CD4-positive, alpha-beta T cell (primary cell): Measurements from ENCODE around the gene TP53. TPM values are rescaled to one million over a fixed set of nuclear protein-coding genes. Genes with fewer than 3 reads are reported as not detected.

Experiments used
- ATAC-seq: fragments of 200-7000 bp; cut with Tn5 transposase; one replicate; pipeline ENCODE4 v1.10.0; 2022; ENCODE audit warnings: mild to moderate bottlenecking; ENCODE audit not compliant: poor library complexity
- CTCF ChIA-PET: fragments of 350-600 bp; sonication (Branson Sonifier 250); formaldehyde crosslinking; loops from one replicate; lab custom pipeline; 2021; ENCODE audit warnings: antibody characterized with exemption, inconsistent platforms; lab: Charles Lee
- POLR2A ChIA-PET: fragments of 350-600 bp; sonication (Branson Sonifier 250); formaldehyde crosslinking; loops from one replicate; lab custom pipeline; 2021; ENCODE audit warnings: antibody characterized with exemption, inconsistent platforms; lab: Charles Lee
- DNase-seq, 14 experiments: peaks; one replicate each; pipeline ENCODE4 v3.0.0-alpha.2; 2013 to 2020; ENCODE audit warnings: mixed read lengths in 2 of 14
- H3K27ac ChIP-seq, 2 donors: one replicate each; pipeline versions ENCODE4 v1.5.1 to v1.7.0; 2013; ENCODE audit warnings: low read length in 2 of 2, low read depth in 1 of 2, mild to moderate bottlenecking in 1 of 2
- H3K27me3 ChIP-seq, 2 experiments: 1 replicate in 1 of 2; 2 replicates in 1 of 2; pipeline versions ENCODE4 v1.6.1 to v1.7.0; 2013; ENCODE audit warnings: low read length in 2 of 2, control low read depth in 1 of 2, mild to moderate bottlenecking in 1 of 2, moderate library complexity in 1 of 2; ENCODE audit not compliant: insufficient read depth in 2 of 2, control insufficient read depth in 1 of 2
- H3K36me3 ChIP-seq: one replicate; pipeline ENCODE4 v1.6.1; 2013; ENCODE audit warnings: low read length, control low read depth; ENCODE audit not compliant: insufficient read depth
- H3K4me1 ChIP-seq: one replicate; pipeline ENCODE4 v1.6.1; 2013; ENCODE audit warnings: low read length, control low read depth; ENCODE audit not compliant: insufficient read depth
- H3K4me3 ChIP-seq: one replicate; pipeline ENCODE4 v1.5.1; 2013; ENCODE audit warnings: mild to moderate bottlenecking, low read length, moderate library complexity
- H3K9me3 ChIP-seq, 2 experiments: 1 replicate in 1 of 2; 2 replicates in 1 of 2; pipeline versions ENCODE4 v1.6.1 to v1.7.0; 2013; ENCODE audit warnings: low read length in 2 of 2, mild to moderate bottlenecking in 2 of 2, control low read depth in 1 of 2, moderate library complexity in 1 of 2; ENCODE audit not compliant: control insufficient read depth in 1 of 2, insufficient read depth in 1 of 2
- H3K27ac Mint-ChIP-seq: one replicate; pipeline ENCODE4 v1.8.0; 2020; ENCODE audit warnings: mixed read lengths
- H3K27me3 Mint-ChIP-seq: one replicate; pipeline ENCODE4 v1.8.0; 2021; ENCODE audit warnings: mixed read lengths
- H3K36me3 Mint-ChIP-seq: one replicate; pipeline ENCODE4 v1.8.0; 2021; ENCODE audit warnings: low read depth, mixed read lengths
- H3K4me1 Mint-ChIP-seq: one replicate; pipeline ENCODE4 v1.8.0; 2021; ENCODE audit warnings: low read depth, mixed read lengths
- H3K4me3 Mint-ChIP-seq: one replicate; pipeline ENCODE4 v1.8.0; 2020; ENCODE audit warnings: mild to moderate bottlenecking, mixed read lengths
- H3K9me3 Mint-ChIP-seq: one replicate; pipeline ENCODE4 v1.8.0; 2020; ENCODE audit warnings: mixed read lengths
- CTCF ChIP-seq: fragments of 200-600 bp; IDR thresholded peaks from one replicate; pipeline ENCODE4 v1.8.0; 2022; ENCODE audit warnings: antibody characterized with exemption, mild to moderate bottlenecking
- intact Hi-C, 2 experiments: fragments of 100-400 bp; cut with DNase I in 1 of 2; cut with micrococcal nuclease in 1 of 2; formaldehyde crosslinking; loops; one replicate each; pipeline versions ENCODE4 v1.15.1 to v1.9.0; 2023 to 2025; cut with DNase I, micrococcal nuclease
- total RNA-seq, 174 experiments: library from RNA in 2 of 174; stranded (reverse) in 2 of 174; gene quantifications; one replicate each; pipeline ENCODE4 v1.2.3 and lab custom pipeline; 2021 to 2026

The TP53 gene
- total RNA-seq, 2 experiments from 2014 or later = 25.8 to 26.0 TPM

GRCh38 chr17:7667656-7668406 lies 19.5 kb downstream of the TP53 start:
- Mint-ChIP-seq H3K27me3 (no peaks in the 10 kb centered on the region), H3K4me1 (no peaks in the 10 kb centered on the region), H3K9me3 (no peaks in the 10 kb centered on the region), H3K36me3 (peaks cover 54% of the 10 kb centered on the region), H3K4me3 (no peak overlapping the region), H3K27ac (no peak overlapping the region)
- CTCF ChIA-PET = interaction anchor here (0.6 kb wide), 1 partner anchor 438 kb away, joined by 5 read pairs; no protein-coding TSS in a partner anchor
- H3K4me1 ChIP-seq = no peaks in the 10 kb centered on the region
- no peak for TF ChIP-seq CTCF
- H3K36me3 ChIP-seq = peaks cover 59% of the 10 kb centered on the region
- H3K9me3 ChIP-seq = peaks cover 0 to under 1% of the 10 kb centered on the region in 2 experiments
- H3K27ac ChIP-seq = no peak overlapping the region
- DNase-seq = no peak
- H3K27me3 ChIP-seq = no peaks in the 10 kb centered on the region
- ATAC-seq = no peak
- POLR2A ChIA-PET = interaction anchor here (2.5 kb wide), 1 partner anchor 19 kb away, joined by 12 read pairs; the partner anchor contains the start of gene TP53
- no peak overlapping the region for H3K4me3 ChIP-seq
- intact Hi-C loops = no loop called here

GRCh38 chr17:7656958-7657609 lies 30.2 kb downstream of the TP53 start:
- ChIA-PET POLR2A (interaction anchor here (1.3 to 1.6 kb wide), 2 partner anchors 15 to 29 kb away, joined by 3 to 6 read pairs; partner anchors contain the start of gene SAT2), CTCF (no interaction called here)
- no peak overlapping the region for H3K4me3 ChIP-seq
- no peaks in the 10 kb centered on the region for H3K36me3 Mint-ChIP-seq
- H3K27me3 ChIP-seq = peaks cover 6 to 9% of the 10 kb centered on the region in 2 experiments
- H3K4me3 Mint-ChIP-seq = no peak overlapping the region
- no peak overlapping the region for H3K27ac Mint-ChIP-seq
- DNase-seq (no peak), ATAC-seq (no peak)
- no peak overlapping the region for H3K27ac ChIP-seq
- H3K4me1 ChIP-seq = no peaks in the 10 kb centered on the region
- H3K27me3 Mint-ChIP-seq = peaks cover 20% of the 10 kb centered on the region
- no peaks in the 10 kb centered on the region for H3K9me3 Mint-ChIP-seq
- H3K9me3 ChIP-seq = no peaks in the 10 kb centered on the region
- H3K4me1 Mint-ChIP-seq = peaks cover 7% of the 10 kb centered on the region
- intact Hi-C loops = no loop called here
- TF ChIP-seq CTCF = no peak
- H3K36me3 ChIP-seq = no peaks in the 10 kb centered on the region

GRCh38 chr17:7655541-7655840 lies 31.8 kb downstream of the TP53 start:
- no peak for ATAC-seq
- DNase-seq = no peak
- ChIA-PET CTCF (no interaction called here), POLR2A (interaction anchor here (1.2 kb wide), 1 partner anchor 28 kb away, joined by 3 read pairs; the partner anchor contains the start of gene SAT2)
- peaks cover 0 to 4% of the 10 kb centered on the region in 2 experiments for H3K9me3 ChIP-seq
- intact Hi-C loops = no loop called here
- Mint-ChIP-seq H3K9me3 (no peaks in the 10 kb centered on the region), H3K36me3 (no peaks in the 10 kb centered on the region), H3K4me3 (no peak overlapping the region), H3K27me3 (peaks cover 30% of the 10 kb centered on the region), H3K4me1 (peaks cover 14% of the 10 kb centered on the region), H3K27ac (no peak overlapping the region)
- no peak overlapping the region for H3K27ac ChIP-seq
- H3K27me3 ChIP-seq = peaks cover 15 to 23% of the 10 kb centered on the region in 2 experiments
- no peaks in the 10 kb centered on the region for H3K36me3 ChIP-seq
- peaks cover 14% of the 10 kb centered on the region for H3K4me1 ChIP-seq
- no peak for TF ChIP-seq CTCF
- H3K4me3 ChIP-seq = no peak overlapping the region
